Caco-2 (cell line): ENCODE data around the gene POLE3. TPM values are rescaled to one million over a fixed set of nuclear protein-coding genes. Genes with fewer than 3 reads are reported as not detected.
"Not testable (repeated sequence)": the region's sequence is repeated elsewhere in the genome, so short reads cannot be mapped to it uniquely, and the experiment has no call there.

Experiments
- BruUV-seq: library from RNA; stranded (reverse); fragments of 400-500 nt; replicated peaks from 2 replicates; lab custom pipeline; 2021; lab: Mats Ljungman, UMichigan
- CTCF ChIA-PET: fragments of 300-600 bp; sonication (Branson Sonifier 250); formaldehyde crosslinking; loops from one replicate; lab custom pipeline; 2022; ENCODE audit warnings: antibody characterized with exemption; lab: Charles Lee
- POLR2A ChIA-PET: fragments of 300-600 bp; sonication (Branson Sonifier 250); formaldehyde crosslinking; loops from one replicate; lab custom pipeline; 2022; ENCODE audit warnings: antibody characterized with exemption; lab: Charles Lee
- DNase-seq, 2 experiments: peaks; one replicate each; pipeline versions ENCODE4 v3.0.0 to v3.0.0-alpha.2; 2020 to 2022
- H3K27me3 ChIP-seq: replicated peaks from 2 replicates; pipeline ENCODE4 v1.6.0; 2011; ENCODE audit warnings: low read length; ENCODE audit not compliant: control insufficient read depth, insufficient read depth
- H3K36me3 ChIP-seq: 2 replicates; pipeline ENCODE4 v1.5.1; 2011; ENCODE audit warnings: low read length; ENCODE audit not compliant: control insufficient read depth, insufficient read depth
- H3K4me1 ChIP-seq: fragments of 250-450 bp; sonication (Bioruptor Pico); 2 replicates; pipeline ENCODE4 v1.5.1; 2020; ENCODE audit warnings: mild to moderate bottlenecking
- H3K4me3 ChIP-seq: 2 replicates; pipeline ENCODE4 v1.5.1; 2011; ENCODE audit warnings: low read depth, mild to moderate bottlenecking, control low read depth, low read length
- H3K9me3 ChIP-seq: fragments of 250-450 bp; sonication (Bioruptor Pico); 2 replicates; pipeline ENCODE4 v1.5.1; 2020; ENCODE audit warnings: mild to moderate bottlenecking, moderate library complexity
- H3K27ac Mint-ChIP-seq: one replicate; pipeline ENCODE4 v1.8.0; 2022; ENCODE audit warnings: mixed read lengths; ENCODE audit not compliant: unreplicated experiment
- H3K27me3 Mint-ChIP-seq: one replicate; pipeline ENCODE4 v1.8.0; 2022; ENCODE audit warnings: mixed read lengths; ENCODE audit not compliant: insufficient read depth, unreplicated experiment
- H3K36me3 Mint-ChIP-seq: one replicate; pipeline ENCODE4 v1.8.0; 2022; ENCODE audit warnings: mild to moderate bottlenecking, mixed read lengths; ENCODE audit not compliant: insufficient read depth, unreplicated experiment
- H3K4me1 Mint-ChIP-seq: one replicate; pipeline ENCODE4 v1.8.0; 2022; ENCODE audit warnings: low read depth, mixed read lengths; ENCODE audit not compliant: unreplicated experiment
- H3K4me3 Mint-ChIP-seq: one replicate; pipeline ENCODE4 v1.8.0; 2022; ENCODE audit warnings: mild to moderate bottlenecking, moderate library complexity, mixed read lengths; ENCODE audit not compliant: unreplicated experiment
- H3K9me3 Mint-ChIP-seq: one replicate; pipeline ENCODE4 v1.8.0; 2022; ENCODE audit warnings: mixed read lengths; ENCODE audit not compliant: unreplicated experiment
- intact Hi-C: fragments of 100-400 bp; cut with micrococcal nuclease; formaldehyde crosslinking; loops from one replicate; pipeline ENCODE4 v1.10.0; 2022; ENCODE audit not compliant: unreplicated experiment
- total RNA-seq: library from RNA; stranded (reverse); gene quantifications from 2 replicates; pipeline ENCODE4 v1.2.3, GENCODE V29; 2022
- TF ChIP-seq, protein P1 (sequence below), 2 experiments: fragments of 200-600 bp in 1 of 2; IDR thresholded peaks; 1 replicate in 1 of 2; 2 replicates in 1 of 2; pipeline versions ENCODE4 v1.5.1 to v1.8.0; 2011 to 2022; ENCODE audit warnings: antibody characterized with exemption in 1 of 2, control low read depth in 1 of 2, inconsistent platforms in 1 of 2, low read depth in 1 of 2, low read length in 1 of 2, mild to moderate bottlenecking in 1 of 2, moderate library complexity in 1 of 2; ENCODE audit not compliant: insufficient read depth in 1 of 2, severe bottlenecking in 1 of 2, unreplicated experiment in 1 of 2

Gene POLE3
- total RNA-seq, 1 experiment from 2014 or later = 57.2 TPM

DNA sequence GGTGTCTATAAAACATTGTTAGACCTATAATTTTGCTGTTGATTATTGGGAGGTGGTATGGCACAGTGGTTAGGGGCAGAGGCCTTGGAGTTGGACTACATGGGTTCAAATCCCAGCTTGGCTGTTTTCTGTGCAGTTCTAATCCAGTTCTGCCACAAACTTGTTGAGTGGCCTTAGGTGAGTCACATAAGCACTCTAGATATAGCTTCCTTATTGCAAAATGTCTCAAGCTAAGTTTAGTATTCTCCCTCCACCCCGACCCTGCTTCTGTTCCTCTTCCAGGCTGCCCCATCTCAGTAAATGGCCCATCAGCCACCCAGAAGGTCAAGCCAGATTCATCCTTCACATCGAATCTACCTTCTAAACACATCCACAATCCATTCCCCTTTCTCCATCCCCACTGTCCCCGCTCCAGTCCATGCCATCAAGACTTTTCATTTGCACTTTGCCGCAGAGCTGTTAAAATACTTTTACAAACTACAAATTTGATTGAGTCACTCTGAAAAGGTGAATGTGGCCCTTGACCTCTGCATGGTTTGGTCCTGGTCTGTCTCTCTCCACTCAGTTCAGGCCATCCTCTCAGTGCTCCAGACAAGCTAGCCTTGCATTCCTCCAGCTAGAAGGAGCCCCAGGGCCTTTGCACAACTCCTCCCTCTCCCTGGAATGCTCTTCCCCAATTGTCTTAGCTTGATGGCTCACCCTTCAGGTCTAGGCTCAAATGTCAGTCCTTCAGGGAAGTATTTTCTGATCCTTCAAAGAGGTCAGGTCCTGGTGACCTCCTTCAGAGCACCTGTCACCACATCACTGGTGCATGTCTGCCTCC lies 23.7 kb downstream of the POLE3 start:
- TSS peak; percentile 72 for BruUV-seq
- Mint-ChIP-seq H3K4me3 (peak overlapping the region; percentile 30), H3K4me1 (peaks cover 40% of the 10 kb centered on the region), H3K27ac (peak overlapping the region; percentile 77), H3K9me3 (peaks cover 11% of the 10 kb centered on the region), H3K36me3 (peaks cover 55% of the 10 kb centered on the region), H3K27me3 (no peaks in the 10 kb centered on the region)
- Histone ChIP-seq H3K4me3 (no peak overlapping the region), H3K4me1 (peaks cover 48% of the 10 kb centered on the region), H3K36me3 (0 out of 2 replicates have a peak, but pooled peaks cover 3% of the 10 kb centered on the region), H3K9me3 (peaks cover 4% of the 10 kb centered on the region; the same call in 1 of the 2 replicates), H3K27me3 (no peaks in the 10 kb centered on the region)
- CTCF ChIA-PET = interaction anchor here (0.6 to 1.5 kb wide), 4 partner anchors 14 to 1201 kb away, joined by 3 to 5 read pairs (median 4); partner anchors contain the start of genes ALAD and SLC31A2
- POLR2A ChIA-PET = interaction anchor here (1.1 kb wide), 2 partner anchors 111 to 166 kb away, joined by 3 to 4 read pairs; partner anchors contain the start of genes CDC26, FKBP15, PRPF4 and SLC31A1
- DNase-seq = peak in 1 of 2 experiments; percentile 47
- intact Hi-C loops = loop anchor here (1.0 kb wide), 1 partner anchor 15 kb away; the partner anchor contains the start of gene ALAD
- TF ChIP-seq, protein P1, sequence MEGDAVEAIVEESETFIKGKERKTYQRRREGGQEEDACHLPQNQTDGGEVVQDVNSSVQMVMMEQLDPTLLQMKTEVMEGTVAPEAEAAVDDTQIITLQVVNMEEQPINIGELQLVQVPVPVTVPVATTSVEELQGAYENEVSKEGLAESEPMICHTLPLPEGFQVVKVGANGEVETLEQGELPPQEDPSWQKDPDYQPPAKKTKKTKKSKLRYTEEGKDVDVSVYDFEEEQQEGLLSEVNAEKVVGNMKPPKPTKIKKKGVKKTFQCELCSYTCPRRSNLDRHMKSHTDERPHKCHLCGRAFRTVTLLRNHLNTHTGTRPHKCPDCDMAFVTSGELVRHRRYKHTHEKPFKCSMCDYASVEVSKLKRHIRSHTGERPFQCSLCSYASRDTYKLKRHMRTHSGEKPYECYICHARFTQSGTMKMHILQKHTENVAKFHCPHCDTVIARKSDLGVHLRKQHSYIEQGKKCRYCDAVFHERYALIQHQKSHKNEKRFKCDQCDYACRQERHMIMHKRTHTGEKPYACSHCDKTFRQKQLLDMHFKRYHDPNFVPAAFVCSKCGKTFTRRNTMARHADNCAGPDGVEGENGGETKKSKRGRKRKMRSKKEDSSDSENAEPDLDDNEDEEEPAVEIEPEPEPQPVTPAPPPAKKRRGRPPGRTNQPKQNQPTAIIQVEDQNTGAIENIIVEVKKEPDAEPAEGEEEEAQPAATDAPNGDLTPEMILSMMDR (IDR thresholded peaks at IDR 0.05; ENCODE audit: insufficient read depth in 1 of 2, low read depth in 1 of 2, low read length in 1 of 2, severe bottlenecking in 1 of 2, unreplicated experiment in 1 of 2) = no peak

DNA sequence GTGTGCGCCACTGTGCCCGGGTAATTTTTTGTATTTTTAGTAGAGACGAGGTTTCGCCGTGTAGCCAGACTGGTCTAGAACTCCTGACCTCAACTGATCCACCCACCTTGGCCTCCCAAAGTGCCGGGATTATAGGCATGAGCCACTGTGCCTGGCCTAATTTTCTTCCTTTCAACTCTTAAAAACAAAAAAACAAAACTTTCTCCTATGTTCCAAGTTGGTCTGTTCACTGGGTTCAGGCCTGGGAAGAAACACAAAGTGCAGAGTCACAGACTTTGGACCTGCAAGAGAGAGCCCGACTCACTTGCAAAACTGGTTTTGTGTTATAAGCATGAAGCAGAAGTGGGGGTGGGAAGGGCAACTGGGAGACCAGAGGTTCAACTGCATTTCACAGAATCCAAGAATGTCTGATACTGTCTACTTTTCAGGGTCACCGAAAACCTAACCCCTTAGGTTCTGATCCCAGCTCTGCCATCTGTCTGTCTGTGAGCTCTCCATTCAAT lies 28.5 kb downstream of the POLE3 start:
- intact Hi-C loops = loop anchor here (1.0 to 2.0 kb wide), 2 partner anchors 19 to 33 kb away; partner anchors contain the start of genes ALAD and BSPRY
- peak overlapping the region; percentile 43 for H3K4me3 Mint-ChIP-seq
- H3K9me3 ChIP-seq = peaks cover 4% of the 10 kb centered on the region; the same call in 1 of the 2 replicates
- no peaks in the 10 kb centered on the region for H3K36me3 ChIP-seq
- H3K4me1 ChIP-seq = peaks cover 69% of the 10 kb centered on the region
- H3K4me1 Mint-ChIP-seq = peaks cover 46% of the 10 kb centered on the region
- CTCF ChIA-PET = interaction anchor here (0.6 to 1.3 kb wide), 3 partner anchors 20 to 277 kb away, joined by 3 read pairs; partner anchors contain the start of gene WDR31
- peaks cover 6% of the 10 kb centered on the region for H3K9me3 Mint-ChIP-seq
- peak; percentile 89 to 95 for DNase-seq
- no peak overlapping the region for H3K4me3 ChIP-seq
- TF ChIP-seq, protein P1 (IDR thresholded peaks at IDR 0.05; ENCODE audit: insufficient read depth in 1 of 2, low read depth in 1 of 2, low read length in 1 of 2, severe bottlenecking in 1 of 2, unreplicated experiment in 1 of 2) = no peak
- BruUV-seq = no TSS peak
- H3K36me3 Mint-ChIP-seq = peaks cover 24% of the 10 kb centered on the region
- no peaks in the 10 kb centered on the region for H3K27me3 ChIP-seq
- no peaks in the 10 kb centered on the region for H3K27me3 Mint-ChIP-seq
- H3K27ac Mint-ChIP-seq = peak overlapping the region; percentile 85
- POLR2A ChIA-PET = no interaction called here

DNA sequence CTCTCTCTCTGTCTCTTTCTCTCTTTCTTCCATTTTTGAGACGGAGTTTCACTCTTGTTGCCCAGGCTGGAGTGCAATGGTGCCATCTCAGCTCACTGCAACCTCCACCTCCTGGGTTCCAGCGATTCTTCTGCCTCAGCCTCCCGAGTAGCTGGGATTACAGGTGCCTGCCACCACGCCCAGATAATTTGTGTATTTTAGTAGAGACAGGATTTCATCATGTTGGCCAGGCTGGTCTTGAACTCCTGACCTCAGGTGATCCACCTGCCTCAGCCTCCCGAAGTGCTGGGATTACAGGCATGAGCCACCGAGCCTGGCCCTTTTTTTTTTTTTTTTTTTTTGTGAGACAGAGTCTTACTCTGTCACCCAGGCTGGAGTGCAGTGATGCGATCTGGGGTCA lies 29.0 kb downstream of the POLE3 start:
- peaks cover 22% of the 10 kb centered on the region for H3K36me3 Mint-ChIP-seq

More for the DNA sequence above, 29.0 kb downstream of the POLE3 start:
- H3K27me3 ChIP-seq, H3K36me3 ChIP-seq, DNase-seq, H3K27me3 Mint-ChIP-seq, intact Hi-C loops, BruUV-seq, POLR2A ChIA-PET, H3K4me3 ChIP-seq, H3K9me3 ChIP-seq, H3K9me3 Mint-ChIP-seq: not testable (repeated sequence)
- Mint-ChIP-seq H3K4me3 (peak overlapping the region; percentile 43), H3K27ac (peak overlapping the region; percentile 85), H3K4me1 (peaks cover 41% of the 10 kb centered on the region)
- peaks cover 64% of the 10 kb centered on the region for H3K4me1 ChIP-seq
- CTCF ChIA-PET = interaction anchor here (0.6 to 1.3 kb wide), 3 partner anchors 20 to 278 kb away, joined by 3 read pairs; partner anchors contain the start of gene WDR31
